ENCODE results near the gene TMEM115. TPM values are rescaled to one million over a fixed set of nuclear protein-coding genes. Genes with fewer than 3 reads are reported as not detected.
A peak's percentile ranks its signal among the peaks of the same experiment; 100 is the strongest.

Gene TMEM115
- total RNA-seq, 1 experiment from 2014 or later, result 56.6 TPM

DNA sequence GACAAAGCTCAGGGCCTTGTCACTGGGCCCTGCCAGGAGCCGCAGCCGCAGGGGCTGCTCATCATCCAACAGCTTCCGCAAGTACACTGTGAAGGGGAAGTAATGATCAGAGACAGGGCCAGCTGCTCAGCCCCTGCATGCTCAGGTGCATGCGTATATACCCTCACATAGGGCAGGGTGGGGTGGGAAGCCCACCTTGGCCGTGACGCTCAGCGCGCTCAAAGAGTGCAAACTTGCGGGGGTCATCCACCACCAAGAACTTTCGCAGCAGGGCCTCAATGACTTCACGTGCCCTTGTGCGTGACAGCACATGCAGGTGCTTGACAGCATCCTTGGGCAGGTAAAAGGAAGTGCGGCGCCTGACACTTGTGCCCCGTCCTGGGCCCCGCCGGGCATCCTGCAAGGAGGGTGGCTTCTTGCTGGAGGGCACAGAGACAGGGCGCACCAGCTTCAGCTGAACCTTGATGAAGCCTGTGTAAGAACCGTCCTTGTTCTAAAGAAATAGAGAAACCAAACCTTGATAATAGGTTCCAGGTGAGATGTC is 27.9 kb downstream of the TMEM115 start:
- Histone ChIP-seq H3K4me3 (ENCODE audit: low read length) (no peak overlapping the region), H3K36me3 (ENCODE audit: low read depth, low read length) (peaks cover 26% of the 10 kb centered on the region; the same call in 1 of the 2 replicates), H3K27ac (ENCODE audit: low read length) (no peak overlapping the region), H3K9me3 (ENCODE audit: low read length) (no peaks in the 10 kb centered on the region), H3K27me3 (ENCODE audit: low read length) (no peaks in the 10 kb centered on the region), H3K4me2 (ENCODE audit: low read length) (no peak overlapping the region), H3K9ac (ENCODE audit: low read length) (no peak overlapping the region), H3K4me1 (ENCODE audit: insufficient read depth, low read length) (peaks cover 35% of the 10 kb centered on the region), H3F3A (ENCODE audit: low read length, unreplicated experiment) (no peaks in the 10 kb centered on the region), H3K9me2 (replicated peaks; ENCODE audit: low read length) (no peaks in the 10 kb centered on the region), H2AFZ (ENCODE audit: low read length) (no peak overlapping the region), H3K79me2 (ENCODE audit: low read length) (peaks cover 61% of the 10 kb centered on the region), H4K20me1 (ENCODE audit: low read length) (peaks cover 13% of the 10 kb centered on the region; the same call in 1 of the 2 replicates)
- no peak for DNase-seq
- intact Hi-C loops (cut with micrococcal nuclease), result no loop called here
- POLR2A ChIA-PET (ENCODE audit: unreplicated experiment), result no interaction called here
- no peak for ATAC-seq
- CTCF ChIA-PET, result no interaction called here
- BruUV-seq (replicated peaks), result no TSS peak
- TF ChIP-seq EZH2phosphoT487 (IDR thresholded peaks at IDR 0.05; ENCODE audit: borderline replicate concordance, low read length), result no peak

DNA sequence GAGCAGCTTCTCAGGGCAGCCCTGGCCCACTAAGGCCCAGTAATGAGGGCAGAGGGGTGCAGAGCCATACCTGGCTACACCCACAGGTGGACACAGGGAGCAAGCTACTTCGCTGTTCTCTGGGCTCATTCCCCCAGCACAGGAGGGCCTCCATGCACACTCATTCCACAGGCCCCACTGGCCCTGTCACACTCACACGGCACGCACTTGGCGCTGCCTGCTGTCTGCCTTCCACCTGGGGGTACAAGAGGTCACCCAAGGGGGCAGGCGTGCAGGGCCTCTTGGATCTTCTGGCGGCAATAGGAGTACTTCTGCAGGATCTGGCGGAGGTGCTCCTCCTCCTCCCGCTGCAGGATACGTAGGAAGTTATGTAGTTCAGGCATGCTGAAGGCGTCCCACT is 29.0 kb downstream of the TMEM115 start:
- no peak for TF ChIP-seq EZH2 (IDR thresholded peaks at IDR 0.05; ENCODE audit: low read length, unreplicated experiment)
- TF ChIP-seq, protein P1, sequence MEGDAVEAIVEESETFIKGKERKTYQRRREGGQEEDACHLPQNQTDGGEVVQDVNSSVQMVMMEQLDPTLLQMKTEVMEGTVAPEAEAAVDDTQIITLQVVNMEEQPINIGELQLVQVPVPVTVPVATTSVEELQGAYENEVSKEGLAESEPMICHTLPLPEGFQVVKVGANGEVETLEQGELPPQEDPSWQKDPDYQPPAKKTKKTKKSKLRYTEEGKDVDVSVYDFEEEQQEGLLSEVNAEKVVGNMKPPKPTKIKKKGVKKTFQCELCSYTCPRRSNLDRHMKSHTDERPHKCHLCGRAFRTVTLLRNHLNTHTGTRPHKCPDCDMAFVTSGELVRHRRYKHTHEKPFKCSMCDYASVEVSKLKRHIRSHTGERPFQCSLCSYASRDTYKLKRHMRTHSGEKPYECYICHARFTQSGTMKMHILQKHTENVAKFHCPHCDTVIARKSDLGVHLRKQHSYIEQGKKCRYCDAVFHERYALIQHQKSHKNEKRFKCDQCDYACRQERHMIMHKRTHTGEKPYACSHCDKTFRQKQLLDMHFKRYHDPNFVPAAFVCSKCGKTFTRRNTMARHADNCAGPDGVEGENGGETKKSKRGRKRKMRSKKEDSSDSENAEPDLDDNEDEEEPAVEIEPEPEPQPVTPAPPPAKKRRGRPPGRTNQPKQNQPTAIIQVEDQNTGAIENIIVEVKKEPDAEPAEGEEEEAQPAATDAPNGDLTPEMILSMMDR (conservative IDR thresholded peaks at IDR 0.05; ENCODE audit: low read depth, low read length), result no peak
- no peak for TF ChIP-seq EZH2phosphoT487 (IDR thresholded peaks at IDR 0.05; ENCODE audit: borderline replicate concordance, low read length)
- H3K4me1 ChIP-seq (ENCODE audit: insufficient read depth, low read length), result peaks cover 26% of the 10 kb centered on the region
- no TSS peak for BruUV-seq (replicated peaks)
- H3K36me3 ChIP-seq (ENCODE audit: low read depth, low read length), result peaks cover 26% of the 10 kb centered on the region; the same call in 1 of the 2 replicates
- no peak overlapping the region for H3K4me3 ChIP-seq (ENCODE audit: low read length)
- H4K20me1 ChIP-seq (ENCODE audit: low read length), result peaks cover 12% of the 10 kb centered on the region; the same call in 1 of the 2 replicates
- intact Hi-C loops (cut with micrococcal nuclease), result no loop called here
- H2AFZ ChIP-seq (ENCODE audit: low read length), result no peak overlapping the region
- H3K27ac ChIP-seq (ENCODE audit: low read length), result no peak overlapping the region
- no peak overlapping the region for H3K4me2 ChIP-seq (ENCODE audit: low read length)
- CTCF ChIA-PET, result no interaction called here
- H3K9ac ChIP-seq (ENCODE audit: low read length), result no peak overlapping the region
- H3K9me2 ChIP-seq (replicated peaks; ENCODE audit: low read length), result no peaks in the 10 kb centered on the region
- peaks cover 54% of the 10 kb centered on the region for H3K79me2 ChIP-seq (ENCODE audit: low read length)
- no peaks in the 10 kb centered on the region for H3F3A ChIP-seq (ENCODE audit: low read length, unreplicated experiment)
- H3K9me3 ChIP-seq (ENCODE audit: low read length), result no peaks in the 10 kb centered on the region
- ATAC-seq, result no peak
- no peak for DNase-seq
- POLR2A ChIA-PET (ENCODE audit: unreplicated experiment), result no interaction called here
- no peaks in the 10 kb centered on the region for H3K27me3 ChIP-seq (ENCODE audit: low read length)

DNA sequence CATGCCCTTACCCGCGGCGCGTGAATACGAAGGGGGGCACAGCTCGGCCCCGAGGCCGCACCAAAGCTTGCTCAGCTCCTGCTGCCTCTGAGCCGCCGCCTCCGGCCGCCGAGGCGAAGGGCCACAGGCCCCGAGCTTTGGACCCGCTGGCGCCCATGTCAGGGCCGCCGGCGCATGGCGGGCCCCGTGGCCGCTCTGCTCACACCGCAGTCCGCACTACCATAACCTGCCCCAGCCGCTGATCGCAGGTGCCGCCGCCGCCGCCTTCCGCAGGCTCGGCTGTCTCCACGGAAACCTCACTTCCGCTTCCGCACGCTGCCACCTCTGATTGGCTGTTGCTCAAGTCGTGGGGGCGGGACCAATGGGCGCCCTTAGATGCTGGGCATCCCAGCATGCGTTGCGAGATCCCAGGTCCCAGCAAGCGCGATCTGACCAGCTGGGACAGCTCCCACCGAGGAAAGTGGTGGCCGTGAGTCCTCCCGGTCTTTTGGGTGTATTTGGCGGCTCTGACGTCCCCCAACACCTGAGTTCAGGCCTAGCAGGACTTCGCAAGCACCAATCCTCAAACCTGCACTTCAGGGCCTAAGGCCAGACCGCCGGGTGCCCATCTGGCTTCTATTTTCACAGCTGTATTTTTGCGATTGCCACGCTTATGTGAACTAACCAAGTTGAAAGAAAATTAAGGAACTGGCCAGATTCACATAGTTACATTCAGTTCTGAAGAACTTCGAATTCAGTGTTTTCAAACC is 31.2 kb downstream of the TMEM115 start, which contains the start of gene TUSC2:
TSS of gene TUSC2 (minus strand) at position 281 of the 749 bp plus-strand sequence. CDS start at position 157, 124 bp downstream.
- intact Hi-C loops (cut with micrococcal nuclease), result no loop called here
- peak within 1 kb of the TSS; percentile 78 for H3K4me2 ChIP-seq (ENCODE audit: low read length)
- ChIA-PET POLR2A (ENCODE audit: unreplicated experiment) (interaction anchor here (0.7 to 1.7 kb wide), 3 partner anchors 9 to 13 kb away, joined by 3 to 14 read pairs (median 3); no protein-coding TSS in a partner anchor), CTCF (interaction anchor here (0.5 to 1.0 kb wide), 7 partner anchors 9 to 974 kb away, joined by 3 to 10 read pairs (median 5); no protein-coding TSS in a partner anchor)
- no peaks in the 10 kb centered on the region for H4K20me1 ChIP-seq (ENCODE audit: low read length)
- H3K9me2 ChIP-seq (replicated peaks; ENCODE audit: low read length), result no peaks in the 10 kb centered on the region
- peaks cover 32% of the 10 kb centered on the region for H3K79me2 ChIP-seq (ENCODE audit: low read length)
- no peaks in the 10 kb centered on the region for H3F3A ChIP-seq (ENCODE audit: low read length, unreplicated experiment)
- peak within 1 kb of the TSS; percentile 4; the same call in 1 of the 2 replicates for H3K27ac ChIP-seq (ENCODE audit: low read length)
- DNase-seq, result peak; percentile 99
- peak within 1 kb of the TSS; percentile 96 for H3K4me3 ChIP-seq (ENCODE audit: low read length)
- TF ChIP-seq, protein P1 (conservative IDR thresholded peaks at IDR 0.05; ENCODE audit: low read depth, low read length), result no peak
- no peak for TF ChIP-seq EZH2phosphoT487 (IDR thresholded peaks at IDR 0.05; ENCODE audit: borderline replicate concordance, low read length)
- TF ChIP-seq EZH2 (IDR thresholded peaks at IDR 0.05; ENCODE audit: low read length, unreplicated experiment), result no peak
- no peaks in the 10 kb centered on the region for H3K27me3 ChIP-seq (ENCODE audit: low read length)
- peaks cover 10% of the 10 kb centered on the region; the same call in 1 of the 2 replicates for H3K4me1 ChIP-seq (ENCODE audit: insufficient read depth, low read length)
- no peaks in the 10 kb centered on the region for H3K9me3 ChIP-seq (ENCODE audit: low read length)
- peak within 1 kb of the TSS; percentile 66 for H2AFZ ChIP-seq (ENCODE audit: low read length)
- H3K36me3 ChIP-seq (ENCODE audit: low read depth, low read length), result peaks cover 26% of the 10 kb centered on the region; the same call in 1 of the 2 replicates
- peak; percentile 90 for ATAC-seq
- H3K9ac ChIP-seq (ENCODE audit: low read length), result peak within 1 kb of the TSS; percentile 92
- BruUV-seq (replicated peaks), result no TSS peak

Measured in PC-3 (cell line).